Lung (tissue), 12 donors: ENCODE results near the gene ITGB2. TPM values are rescaled to one million over a fixed set of nuclear protein-coding genes. Genes with fewer than 3 reads are reported as not detected.

Experiments
- ATAC-seq: fragments of 200-7000 bp; cut with Tn5 transposase; one replicate; pipeline ENCODE4 v1.9.1; 2020; ENCODE audit warnings: moderate number of reproducible peaks; ENCODE audit not compliant: insufficient read depth, low FRiP score
- DNase-seq, 3 donors: peaks; one replicate each; pipeline ENCODE4 v3.0.0-alpha.2; 2013 to 2017
- H3K27ac ChIP-seq, 2 donors: one replicate each; pipeline ENCODE4 v1.5.1; 2013; ENCODE audit warnings: mild to moderate bottlenecking in 2 of 2, moderate library complexity in 2 of 2, control low read depth in 1 of 2, inconsistent platforms in 1 of 2, low read depth in 1 of 2, low read length in 1 of 2
- H3K27me3 ChIP-seq, 3 donors: one replicate each; pipeline ENCODE4 v1.5.1; 2013; ENCODE audit warnings: low read length in 2 of 3; ENCODE audit not compliant: control insufficient read depth in 3 of 3, insufficient read depth in 3 of 3
- H3K36me3 ChIP-seq, 4 donors: one replicate each; pipeline ENCODE4 v1.5.1; 2013; ENCODE audit warnings: low read length in 4 of 4, mild to moderate bottlenecking in 1 of 4, moderate library complexity in 1 of 4; ENCODE audit not compliant: control insufficient read depth in 4 of 4, insufficient read depth in 4 of 4
- H3K4me1 ChIP-seq, 5 donors: one replicate each; pipeline ENCODE4 v1.5.1; 2013; ENCODE audit warnings: low read length in 5 of 5, mild to moderate bottlenecking in 2 of 5, moderate library complexity in 1 of 5; ENCODE audit not compliant: control insufficient read depth in 5 of 5, insufficient read depth in 5 of 5
- H3K4me3 ChIP-seq: one replicate; pipeline ENCODE4 v1.5.1; 2013; ENCODE audit warnings: mild to moderate bottlenecking, control low read depth, moderate library complexity
- H3K9ac ChIP-seq, 2 donors: one replicate each; pipeline ENCODE4 v1.5.1; 2013; ENCODE audit warnings: low read length in 2 of 2, control low read depth in 1 of 2; ENCODE audit not compliant: insufficient read depth in 1 of 2
- H3K9me3 ChIP-seq, 4 donors: one replicate each; pipeline ENCODE4 v1.5.1; 2013; ENCODE audit warnings: low read length in 3 of 4, mild to moderate bottlenecking in 1 of 4, moderate library complexity in 1 of 4; ENCODE audit not compliant: control insufficient read depth in 4 of 4, insufficient read depth in 3 of 4
- CTCF ChIP-seq: IDR thresholded peaks from 2 replicates; pipeline ENCODE4 v1.5.1; 2012; ENCODE audit warnings: mild to moderate bottlenecking; ENCODE audit errors: control extremely low read depth, extremely low read depth
- WGBS, 2 donors: extraction: QIAGEN DNeasy Blood & Tissue Kit; methylation state at CpG; one replicate each; pipeline ENCODE4 v1.1.7; 2013; 5-methylcytosine and 5-hydroxymethylcytosine counted together
- polyA plus RNA-seq, 2 donors: library from polyadenylated mRNA; stranded (reverse); fragments of 200-250 nt; gene quantifications; one replicate each; pipeline ENCODE4 v1.2.1, GENCODE V29; 2013
- total RNA-seq, 2 donors: library from RNA; depleted of rRNA in 1 of 2; stranded (reverse); fragments of >200 nt in 1 of 2; gene quantifications; one replicate each; pipeline ENCODE4 v1.2.1, GENCODE V29; 2014 to 2021
- donor health status: control.
- donor health status: control.
- donor health status: Bipolar disorder and iron deficiency.
- donor health status: healthy.
- donor health status: DM: yes; HTN: yes; CAD: no.

The ITGB2 gene
- total and polyA plus RNA-seq, 4 donors = 52.9 to 376 (median 187) TPM

GRCh38 chr21:44910229-44911067, 10.3 kb downstream of the ITGB2 start:
- Histone ChIP-seq H3K27ac (no peak overlapping the region), H3K27me3 (peaks cover 0 to 11% (median 0%) of the 10 kb centered on the region in 3 donors), H3K9ac (no peak overlapping the region), H3K9me3 (no peaks in the 10 kb centered on the region), H3K4me1 (peaks cover 0 to 22% (median 6%) of the 10 kb centered on the region in 5 donors), H3K36me3 (no peaks in the 10 kb centered on the region), H3K4me3 (no peak overlapping the region)
- 88 to 94% methylated on average over 25 to 27 of the region's 27 CpGs for WGBS, 2 donors
- no peak for DNase-seq
- no peak for ATAC-seq
- no peak for TF ChIP-seq CTCF

DNA sequence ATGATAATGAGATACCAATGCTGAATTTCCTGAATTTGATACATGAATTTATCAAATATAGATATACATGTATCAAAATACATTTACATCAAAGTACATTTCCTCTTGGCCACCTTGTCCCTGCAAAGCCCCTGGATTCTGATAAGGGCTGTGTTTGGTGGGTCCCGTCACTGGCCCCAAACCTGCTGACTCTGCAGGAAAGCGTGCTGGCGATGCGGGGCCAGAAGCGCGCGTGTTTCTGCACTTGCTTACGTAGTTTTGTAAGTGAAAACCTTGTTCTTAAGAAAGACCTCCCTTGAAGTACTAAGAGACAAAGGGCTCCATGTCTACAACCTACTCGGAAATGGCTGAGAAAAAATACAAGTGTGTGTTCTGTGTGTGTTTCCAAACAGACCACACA, 11.0 kb downstream of the ITGB2 start:
- Histone ChIP-seq H3K9ac (no peak overlapping the region), H3K27me3 (peaks cover 0 to 11% (median 0%) of the 10 kb centered on the region in 3 donors), H3K27ac (no peak overlapping the region), H3K4me1 (peaks cover 0 to 22% (median 6%) of the 10 kb centered on the region in 5 donors), H3K9me3 (no peaks in the 10 kb centered on the region), H3K4me3 (no peak overlapping the region), H3K36me3 (no peaks in the 10 kb centered on the region)
- ATAC-seq = no peak
- 90 to 92% methylated on average over 9 of the region's 9 CpGs for WGBS, 2 donors
- TF ChIP-seq CTCF = no peak
- no peak for DNase-seq

- H3K4me1 ChIP-seq = peaks cover 0 to 22% (median 6%) of the 10 kb centered on the region in 5 donors
- peaks cover 0 to 4% (median 0%) of the 10 kb centered on the region in 4 donors for H3K9me3 ChIP-seq
- no peak overlapping the region for H3K9ac ChIP-seq
- peaks cover 0 to 16% (median 0%) of the 10 kb centered on the region in 3 donors for H3K27me3 ChIP-seq
- H3K27ac ChIP-seq = no peak overlapping the region
- ATAC-seq (no peak), DNase-seq (no peak)
- H3K4me3 ChIP-seq = no peak overlapping the region
- no peak for TF ChIP-seq CTCF
- 92 to 96% methylated on average over 21 of the region's 21 CpGs for WGBS, 2 donors
- H3K36me3 ChIP-seq = no peaks in the 10 kb centered on the region
Observed at GRCh38 chr21:44908908-44909307, 11.8 kb downstream of the ITGB2 start.
